T-helper 1 cell treated with Interleukin-12 subunit alpha and Interleukin-12 subunit beta and Interleukin-4 antibody, amounts not matched to agents 30 μg/mL and 1 μg/mL, for 36 hours (primary cell): ENCODE data around the gene CTH.

ENCODE experiments used
- H3K27ac Mint-ChIP-seq: one replicate; pipeline ENCODE4 v1.8.0; 2021; ENCODE audit warnings: mild to moderate bottlenecking, mixed read lengths
- H3K27me3 Mint-ChIP-seq: one replicate; pipeline ENCODE4 v1.8.0; 2021; ENCODE audit warnings: low read depth, mixed read lengths
- H3K36me3 Mint-ChIP-seq: one replicate; pipeline ENCODE4 v1.8.0; 2021; ENCODE audit warnings: low read depth, mixed read lengths
- H3K4me1 Mint-ChIP-seq: one replicate; pipeline ENCODE4 v1.8.0; 2021; ENCODE audit warnings: low read depth, mixed read lengths
- H3K4me3 Mint-ChIP-seq: one replicate; pipeline ENCODE4 v1.8.0; 2021; ENCODE audit warnings: mild to moderate bottlenecking, moderate library complexity, mixed read lengths
- H3K9me3 Mint-ChIP-seq: one replicate; pipeline ENCODE4 v1.8.0; 2021; ENCODE audit warnings: mixed read lengths

CTH gene

DNA sequence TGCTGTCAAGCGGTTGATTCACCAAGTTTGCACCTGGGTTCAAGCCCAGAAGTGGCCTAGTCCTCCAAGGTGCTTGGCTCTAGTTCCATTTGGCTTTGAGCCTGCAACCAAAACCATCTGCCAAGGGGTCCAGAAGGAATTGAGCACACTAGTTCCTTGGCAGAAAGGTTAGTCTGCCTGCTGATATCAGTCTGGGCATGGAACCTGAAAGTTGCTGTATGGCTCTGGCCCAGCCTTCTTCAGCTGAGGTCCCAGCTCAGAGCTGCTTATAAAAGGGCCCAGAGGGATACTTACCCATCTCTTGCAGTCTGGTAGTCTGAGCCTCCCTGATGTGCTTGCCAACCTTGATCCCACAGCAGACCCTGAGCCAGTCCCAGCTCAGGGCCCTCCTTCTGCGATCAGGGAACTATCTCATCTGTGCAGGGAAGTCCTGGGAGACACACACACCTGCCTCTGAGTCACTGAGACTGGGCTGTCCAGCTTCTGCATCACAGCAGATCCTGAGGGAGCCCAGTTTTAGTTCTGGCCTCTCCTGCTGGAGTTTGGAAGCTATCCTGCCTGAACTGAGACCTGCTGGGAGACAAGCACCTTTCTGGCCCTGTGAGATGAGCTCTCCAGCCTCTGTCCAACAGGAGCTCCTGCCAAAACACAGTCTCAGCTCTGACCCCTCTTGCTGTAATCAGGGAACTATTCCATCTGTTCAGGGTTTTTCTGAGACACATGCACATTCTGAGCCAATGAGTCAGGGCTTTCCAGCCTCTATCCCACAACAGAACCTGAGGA is 75.8 kb downstream of the CTH start:
- Mint-ChIP-seq H3K27ac (no peak overlapping the region), H3K4me1 (no peaks in the 10 kb centered on the region), H3K36me3 (no peaks in the 10 kb centered on the region), H3K27me3 (peaks cover 12% of the 10 kb centered on the region), H3K4me3 (no peak overlapping the region), H3K9me3 (no peaks in the 10 kb centered on the region)

DNA sequence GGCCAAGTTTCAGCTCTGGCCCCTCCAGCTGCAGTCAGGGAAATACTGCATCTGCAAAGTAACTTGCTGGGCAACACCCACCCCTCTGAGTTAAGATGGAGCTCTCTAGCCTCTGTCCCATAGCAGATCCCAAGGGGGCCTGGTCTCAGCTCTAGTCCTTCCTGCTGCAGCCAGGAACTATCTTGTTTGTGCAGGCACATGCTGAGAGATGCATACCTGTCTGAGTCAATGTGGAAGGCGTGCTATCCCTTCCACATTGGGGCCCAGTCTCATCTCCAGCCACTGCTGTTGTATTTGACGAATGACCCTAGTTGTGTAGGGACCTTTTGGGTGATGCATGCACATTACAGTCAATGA is 76.4 kb downstream of the CTH start:
- Mint-ChIP-seq H3K27ac (no peak overlapping the region), H3K27me3 (peaks cover 14% of the 10 kb centered on the region), H3K4me1 (no peaks in the 10 kb centered on the region), H3K4me3 (no peak overlapping the region), H3K9me3 (no peaks in the 10 kb centered on the region), H3K36me3 (no peaks in the 10 kb centered on the region)

DNA sequence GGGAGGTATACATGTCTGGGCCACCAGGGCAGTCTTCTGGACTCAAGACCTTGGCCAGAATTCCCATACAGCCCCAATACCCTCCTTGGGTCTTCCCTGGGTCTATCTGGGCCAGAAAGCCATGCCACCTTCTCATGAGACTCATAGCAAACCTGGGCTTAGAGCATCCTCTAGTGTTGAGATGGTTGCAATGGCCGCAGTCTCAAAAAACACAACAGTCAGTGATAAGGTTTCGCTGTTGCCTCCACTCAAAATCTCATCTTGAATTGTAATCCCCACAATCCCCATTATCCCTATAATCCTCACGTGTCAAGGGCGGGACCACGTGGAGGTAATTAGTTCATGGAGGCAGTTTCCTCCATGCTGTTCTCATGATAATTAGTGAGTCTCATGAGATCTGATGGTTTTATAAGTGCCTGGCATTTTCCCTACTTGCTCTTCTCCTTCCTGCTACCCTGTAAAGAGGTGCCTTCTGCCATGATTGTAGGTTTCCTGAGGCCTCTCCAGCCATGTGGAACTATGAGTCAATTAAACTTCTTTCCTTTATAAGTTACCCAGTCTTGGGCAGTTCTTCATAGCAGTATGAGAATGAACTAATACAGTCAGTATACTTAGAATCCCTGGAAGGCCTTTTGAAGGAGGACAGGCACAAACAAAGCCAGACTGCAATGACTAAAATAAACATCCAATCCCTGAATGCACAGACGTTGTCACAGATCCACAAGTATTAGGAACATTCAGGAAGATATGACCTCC is 77.0 kb downstream of the CTH start:
- Mint-ChIP-seq H3K27me3 (peaks cover 17% of the 10 kb centered on the region), H3K36me3 (no peaks in the 10 kb centered on the region), H3K9me3 (no peaks in the 10 kb centered on the region), H3K4me3 (no peak overlapping the region), H3K4me1 (no peaks in the 10 kb centered on the region), H3K27ac (no peak overlapping the region)
